Erythroblast (primary cell): ENCODE measurements around the gene CPA4.

Experiments used
- GATA1 ChIP-seq: IDR thresholded peaks from 2 replicates; pipeline ENCODE4 v1.6.1; 2011; ENCODE audit warnings: low read depth, mild to moderate bottlenecking, control low read depth, low read length, moderate library complexity
- POLR2A ChIP-seq: IDR thresholded peaks from 2 replicates; pipeline ENCODE4 v1.6.1; 2011; ENCODE audit warnings: mild to moderate bottlenecking, low read length

GRCh38 chr7:130332259-130333053 is 39.5 kb downstream of the CPA4 start:
- TF ChIP-seq POLR2A (no peak), GATA1 (no peak)
